Dermis blood vessel endothelial cell (primary cell): ENCODE results near the gene PTPRN2. TPM values are rescaled to one million over a fixed set of nuclear protein-coding genes. Genes with fewer than 3 reads are reported as not detected.

Experiments used
- DNase-seq: peaks from one replicate; pipeline ENCODE4 v3.0.0; 2010
- total RNA-seq: library from RNA; depleted of rRNA; stranded (reverse); fragments of >200 nt; gene quantifications from 2 replicates; pipeline ENCODE4 v1.2.3, GENCODE V29; 2014

The PTPRN2 gene
- total RNA-seq, 1 donor from 2014 or later: 2.2 TPM

DNA sequence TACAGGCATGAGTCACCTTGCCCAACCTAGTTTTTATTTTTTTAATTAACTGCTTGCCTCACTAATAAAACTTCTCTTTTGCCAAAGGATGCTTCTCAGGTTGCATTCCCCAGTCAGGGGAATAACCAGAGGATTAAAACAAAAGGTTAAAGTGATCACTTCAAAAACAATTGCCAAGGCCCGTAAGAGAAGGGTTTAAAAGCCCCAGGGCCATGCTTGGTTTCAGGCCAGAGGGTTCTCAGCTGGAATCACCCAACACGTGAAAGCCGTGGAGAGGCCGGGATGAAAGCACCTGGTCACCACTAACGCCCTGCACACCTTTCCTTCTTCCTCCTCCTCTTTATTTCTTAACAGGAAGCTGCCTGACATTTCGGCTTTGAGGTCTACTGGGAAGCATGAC lies 587.5 kb downstream of the PTPRN2 start:
- DNase-seq: no peak

- no peak for DNase-seq
These were observed 588.6 kb downstream of the PTPRN2 start for GRCh38 chr7:157998884-157999552.

- DNase-seq: no peak
These were observed 590.2 kb downstream of the PTPRN2 start for GRCh38 chr7:157997471-157997870.

DNA sequence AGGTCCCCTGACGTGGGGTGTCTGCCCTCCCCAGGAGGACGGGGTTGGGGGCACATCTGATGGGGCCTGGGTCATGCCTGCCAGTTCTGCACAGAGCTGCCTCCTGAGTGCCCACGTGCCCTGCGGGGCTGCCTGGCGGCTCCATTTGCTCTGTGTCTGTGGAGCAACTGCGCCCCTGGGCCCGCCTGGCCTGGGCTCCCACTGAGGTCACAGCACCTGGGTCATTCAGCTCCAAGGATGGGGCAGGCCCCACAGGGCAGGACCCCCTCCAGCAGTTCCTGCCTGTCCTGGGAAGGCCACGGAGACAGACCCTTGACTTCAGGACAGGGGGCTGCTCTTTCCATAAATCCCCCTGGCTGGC lies 590.6 kb downstream of the PTPRN2 start:
- no peak for DNase-seq

- DNase-seq: no peak
These were observed 591.1 kb downstream of the PTPRN2 start for GRCh38 chr7:157996359-157997079.

DNA sequence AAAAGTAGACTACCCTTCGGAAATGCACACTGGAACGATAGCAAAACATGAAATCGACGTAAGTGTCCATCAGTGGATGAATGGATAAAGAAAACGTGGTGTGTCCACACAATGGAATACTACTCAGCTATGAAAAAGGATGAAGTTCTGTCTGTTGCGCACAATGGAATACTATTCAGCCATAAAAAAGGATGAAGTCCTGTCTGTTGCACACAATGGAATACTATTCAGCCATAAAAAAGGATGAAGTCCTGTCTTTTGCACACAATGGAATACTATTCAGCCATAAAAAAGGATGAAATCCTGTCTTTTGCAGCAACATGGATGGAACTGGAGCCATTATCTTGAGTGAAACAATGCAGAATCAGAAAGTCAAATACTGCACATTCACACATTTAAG lies 591.8 kb downstream of the PTPRN2 start:
- DNase-seq: no peak

DNA sequence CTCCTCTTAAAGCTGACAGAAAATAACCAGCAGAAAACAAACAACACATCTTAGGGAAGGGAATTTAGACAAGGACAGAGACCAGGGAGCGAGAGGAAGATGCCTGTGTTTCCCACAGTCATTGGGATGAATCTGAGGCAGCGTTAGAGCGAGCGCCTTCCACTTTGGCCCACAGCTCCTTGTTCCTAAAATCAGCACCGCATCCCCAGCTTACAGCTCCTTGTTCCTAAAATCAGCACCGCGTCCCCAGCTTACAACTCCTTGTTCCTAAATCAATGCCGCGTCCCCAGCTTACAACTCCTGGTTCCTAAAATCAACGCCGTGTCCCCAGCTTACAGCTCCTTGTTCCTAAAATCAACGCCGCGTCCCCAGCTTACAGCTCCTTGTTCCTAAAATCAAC lies 593.3 kb downstream of the PTPRN2 start:
- DNase-seq: no peak

DNA sequence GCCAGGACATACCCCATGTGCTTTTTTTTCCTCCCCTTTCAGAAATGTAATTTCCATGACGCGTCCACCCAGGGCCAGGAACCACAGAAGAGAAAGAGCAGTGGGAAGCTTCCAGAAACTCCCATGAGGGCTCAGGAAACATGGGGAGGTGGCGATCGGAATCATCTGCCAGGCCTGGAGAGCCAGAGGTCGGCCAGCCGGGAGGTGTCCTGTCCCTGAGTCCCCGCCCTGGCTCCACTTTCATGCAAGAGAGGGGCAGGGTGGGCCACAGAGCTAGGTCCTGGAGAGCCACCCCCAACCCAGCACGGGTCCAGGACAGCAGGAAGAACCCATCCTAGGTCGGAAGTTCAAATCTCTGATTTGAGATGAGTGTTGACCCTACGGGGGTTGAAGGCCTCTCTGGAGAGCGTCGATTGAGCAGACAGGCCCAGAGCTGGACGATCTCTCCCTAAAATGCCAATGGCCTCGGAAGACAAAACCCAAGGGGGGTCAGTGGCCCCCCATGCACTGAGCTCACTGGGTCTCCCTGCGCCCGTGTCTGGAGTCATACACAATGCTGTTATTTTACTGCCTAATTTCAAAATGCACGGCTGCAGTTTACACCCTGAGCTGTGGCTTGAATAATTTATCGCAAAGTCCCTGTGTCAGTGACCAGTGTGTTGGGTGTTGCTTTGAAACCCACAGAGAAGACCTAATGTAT lies 594.1 kb downstream of the PTPRN2 start:
- DNase-seq: no peak

GRCh38 chr7:157992511-157993160 lies 595.0 kb downstream of the PTPRN2 start:
- no peak for DNase-seq

DNA sequence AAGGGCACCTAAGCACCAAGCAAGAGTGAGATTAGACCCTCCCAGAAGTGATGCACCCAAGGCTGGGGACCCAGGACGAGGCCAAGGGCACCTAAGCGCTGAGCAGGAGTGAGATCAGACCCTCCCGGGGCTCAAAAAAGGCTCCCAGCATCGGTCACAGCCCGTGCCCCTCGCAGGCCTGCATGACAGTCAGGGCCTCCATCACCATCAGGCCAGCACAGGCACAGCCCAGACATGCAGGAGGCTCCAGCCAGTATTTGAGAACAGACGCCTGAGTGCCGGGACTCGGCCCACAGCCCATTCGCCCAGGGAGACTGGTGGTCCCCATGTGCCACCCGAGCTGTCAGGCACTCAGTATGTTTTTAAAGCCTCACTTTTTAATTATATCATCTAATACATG lies 595.9 kb downstream of the PTPRN2 start:
- DNase-seq: no peak

DNA sequence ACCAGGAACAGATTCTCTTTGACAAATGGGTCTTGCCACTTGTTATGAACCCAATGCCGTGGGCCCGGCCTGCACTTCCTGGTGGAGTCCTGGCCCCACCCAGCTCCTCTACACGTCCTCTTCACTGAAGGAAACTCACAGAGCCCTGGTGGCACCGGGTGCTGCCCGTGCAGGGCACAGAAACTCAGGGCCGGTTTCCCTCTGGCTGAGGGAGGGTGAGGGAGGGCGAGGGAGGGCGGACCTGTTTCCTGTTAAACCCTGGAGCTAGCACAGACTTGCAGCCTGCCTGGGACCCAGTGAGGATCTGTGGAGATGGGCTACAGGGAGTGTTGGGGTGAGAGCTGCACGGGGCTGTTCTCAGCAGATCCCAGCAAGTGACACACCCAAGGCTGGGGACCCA lies 596.3 kb downstream of the PTPRN2 start:
- no peak for DNase-seq

- DNase-seq: no peak
These were observed 596.8 kb downstream of the PTPRN2 start for GRCh38 chr7:157990881-157991250.

DNA sequence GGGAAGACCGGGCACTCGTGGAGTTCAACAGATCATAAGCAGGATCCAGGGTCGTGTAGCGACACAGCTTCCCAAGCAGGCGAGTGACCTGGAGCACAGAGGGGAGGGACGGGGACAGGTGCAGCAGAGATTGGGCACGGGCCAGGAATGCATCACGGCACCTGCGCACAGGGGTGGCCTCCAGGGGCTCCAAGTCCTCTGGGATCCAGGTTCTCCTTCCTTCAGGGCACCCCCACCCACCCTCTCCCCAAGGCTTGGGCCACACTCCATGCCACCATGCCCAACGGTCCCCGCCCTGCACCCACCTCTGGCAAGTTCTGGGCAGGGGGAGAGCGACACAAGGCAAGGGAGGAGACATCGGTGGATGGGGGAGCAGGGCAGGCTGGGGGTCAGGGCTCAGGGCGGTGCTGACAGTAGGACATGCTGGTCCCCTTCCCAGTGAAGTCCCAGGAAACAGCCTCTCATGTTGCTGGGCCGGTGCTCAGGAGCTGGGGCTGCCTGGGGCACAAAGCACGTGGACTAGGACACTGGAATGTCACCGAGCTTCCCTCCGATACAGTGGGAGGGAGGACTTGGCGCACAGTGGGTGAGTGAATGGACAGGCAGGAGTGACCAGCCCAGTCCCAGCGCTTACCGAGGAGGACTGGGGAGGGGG lies 597.3 kb downstream of the PTPRN2 start:
- no peak for DNase-seq

- DNase-seq: no peak
These were observed 598.0 kb downstream of the PTPRN2 start for GRCh38 chr7:157989589-157989988.

DNA sequence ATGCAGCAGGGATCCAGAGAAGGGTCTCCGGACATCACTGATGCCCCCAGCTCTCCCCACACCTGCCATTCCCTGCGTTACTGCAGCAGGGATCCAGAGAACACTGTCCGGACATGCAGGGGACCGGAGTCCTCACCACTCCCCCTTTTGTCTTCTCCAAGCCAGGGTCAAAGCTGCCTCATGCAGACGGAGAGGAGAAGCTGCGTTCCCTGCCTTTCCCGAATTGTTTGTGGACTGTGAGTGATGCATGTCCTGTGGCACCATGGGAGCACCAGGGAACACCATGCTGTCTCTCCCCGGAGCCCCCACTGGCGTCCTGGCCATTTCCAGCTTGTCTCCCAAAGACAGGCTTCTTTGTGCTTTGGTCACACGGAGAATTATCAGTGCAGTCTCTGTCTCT lies 599.7 kb downstream of the PTPRN2 start:
- DNase-seq: no peak

- no peak for DNase-seq
These were observed 601.6 kb downstream of the PTPRN2 start for GRCh38 chr7:157986051-157986450.

DNA sequence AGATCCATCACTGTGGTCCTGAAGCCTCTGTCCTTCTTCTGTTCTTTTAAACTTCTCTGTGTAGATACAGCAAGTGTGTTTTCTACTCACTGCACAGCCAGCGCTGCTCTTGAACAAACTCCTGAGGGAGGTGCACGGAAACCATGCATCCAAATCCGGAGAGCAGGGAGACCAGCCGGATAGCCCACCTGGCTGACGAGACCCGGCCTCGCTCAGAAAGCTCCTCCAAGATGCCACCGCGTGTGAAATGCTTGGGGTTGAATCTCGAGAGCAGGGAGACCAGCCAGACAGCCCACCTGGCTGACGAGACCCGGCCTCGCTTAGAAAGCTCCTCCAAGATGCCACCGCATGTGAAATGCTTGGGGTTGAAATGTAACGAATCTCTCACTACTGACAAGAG lies 602.0 kb downstream of the PTPRN2 start:
- DNase-seq: no peak

- no peak for DNase-seq
These were observed 603.0 kb downstream of the PTPRN2 start for GRCh38 chr7:157984423-157985163.

DNA sequence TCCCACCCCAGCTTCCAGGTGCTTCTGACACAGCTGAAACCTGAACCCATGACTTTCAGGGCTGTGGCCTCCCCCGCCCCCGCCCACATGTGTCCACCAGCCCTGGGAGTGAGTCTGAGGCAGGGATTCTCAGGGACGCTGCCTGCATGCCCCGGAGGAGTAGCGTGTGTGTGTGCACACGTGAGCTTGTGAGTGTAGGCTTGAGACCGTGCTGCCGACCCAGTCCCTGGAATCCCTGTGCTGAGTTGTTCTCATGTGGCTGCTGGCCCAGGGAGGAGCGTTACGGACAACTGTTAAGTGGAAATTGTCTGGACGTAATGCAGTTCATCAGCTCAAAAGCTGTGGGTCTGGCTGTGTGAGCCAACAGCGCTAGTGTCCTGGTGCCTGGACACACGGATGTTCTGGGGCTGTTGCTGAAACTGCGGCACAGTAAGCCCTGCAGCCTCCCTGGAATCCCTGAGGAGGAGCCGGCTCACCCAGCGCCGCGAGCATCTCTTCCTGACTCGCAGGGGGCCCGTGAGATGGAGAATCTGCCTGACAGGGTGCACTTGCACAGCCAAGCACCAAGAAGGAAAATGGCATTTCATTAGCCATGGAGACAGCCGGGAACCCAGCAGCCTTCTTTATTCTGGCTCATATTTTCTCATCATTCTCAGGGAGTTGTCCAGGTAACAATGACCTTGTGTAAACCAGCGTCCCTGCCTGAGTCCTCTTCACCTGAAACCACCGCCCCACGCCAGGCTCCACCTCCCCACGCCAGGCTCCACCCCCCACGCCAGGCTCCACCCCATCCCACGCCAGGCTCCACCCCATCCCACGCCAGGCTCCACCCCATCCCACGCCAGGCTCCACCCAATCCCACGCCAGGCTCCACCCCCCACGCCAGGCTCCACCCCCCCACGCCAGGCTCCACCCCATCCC lies 603.9 kb downstream of the PTPRN2 start:
- no peak for DNase-seq

- DNase-seq: no peak
These were observed 605.8 kb downstream of the PTPRN2 start for GRCh38 chr7:157981778-157982177.

DNA sequence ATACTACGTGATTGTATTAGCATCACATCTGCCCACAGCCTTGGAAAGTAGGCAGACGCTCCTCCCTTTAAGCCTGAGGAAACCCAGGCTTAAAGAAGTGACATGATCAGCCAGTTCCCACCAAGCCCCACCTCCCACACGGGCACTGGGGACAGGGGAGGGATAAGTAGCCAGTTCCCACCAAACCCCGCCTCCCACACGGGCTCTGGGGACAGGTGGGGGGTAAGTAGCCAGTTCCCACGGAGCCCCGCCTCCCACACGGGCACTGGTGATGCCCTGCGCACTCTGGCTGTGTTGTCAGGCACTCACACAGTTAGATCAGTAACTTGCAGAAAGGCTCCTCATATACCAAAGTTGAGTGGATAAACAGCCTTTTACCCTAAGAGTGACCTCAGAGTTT lies 606.8 kb downstream of the PTPRN2 start:
- no peak for DNase-seq
